ENCODE data around the gene CCDC51.

Gene CCDC51

GRCh38 chr3:48467473-48468267 is 27.8 kb upstream of the CCDC51 start:
- Histone ChIP-seq H3K9ac (ENCODE audit: low read length) (peak overlapping the region; percentile 90), H3K79me2 (ENCODE audit: low read length) (peaks cover 58% of the 10 kb centered on the region)

GRCh38 chr3:48467110-48467454 is 27.2 kb upstream of the CCDC51 start:
- Histone ChIP-seq H3K9ac (ENCODE audit: low read length) (peak overlapping the region; percentile 90), H3K27ac (ENCODE audit: low read length) (peak overlapping the region; percentile 75), H3K27me3 (ENCODE audit: low read depth, low read length) (no peaks in the 10 kb centered on the region), H3K4me3 (ENCODE audit: low read length) (peak overlapping the region; percentile 86), H3K9me3 (ENCODE audit: insufficient read depth, low read length) (no peaks in the 10 kb centered on the region), H3K4me1 (ENCODE audit: low read length) (peaks cover 25% of the 10 kb centered on the region), H4K20me1 (ENCODE audit: insufficient read depth, low read length) (no peaks in the 10 kb centered on the region), H3K4me2 (ENCODE audit: low read length) (peak overlapping the region; percentile 97), H3K79me2 (ENCODE audit: low read length) (peaks cover 58% of the 10 kb centered on the region), H2AFZ (ENCODE audit: low read depth, low read length) (no peak overlapping the region), H3K36me3 (replicated peaks; ENCODE audit: low read depth, low read length) (peaks cover 41% of the 10 kb centered on the region)
- TF ChIP-seq CTCF (IDR thresholded peaks at IDR 0.05; ENCODE audit: low read depth, low read length) (no peak), EZH2phosphoT487 (IDR thresholded peaks at IDR 0.05; ENCODE audit: low read depth) (no peak)

More at GRCh38 chr3:48467473-48468267, 27.8 kb upstream of the CCDC51 start:
- peak overlapping the region; percentile 97 for H3K4me2 ChIP-seq (ENCODE audit: low read length)
- no peaks in the 10 kb centered on the region for H3K27me3 ChIP-seq (ENCODE audit: low read depth, low read length)
- no peak for TF ChIP-seq EZH2phosphoT487 (IDR thresholded peaks at IDR 0.05; ENCODE audit: low read depth)
- no peak for TF ChIP-seq CTCF (IDR thresholded peaks at IDR 0.05; ENCODE audit: low read depth, low read length)
- H2AFZ ChIP-seq (ENCODE audit: low read depth, low read length): no peak overlapping the region
- H3K27ac ChIP-seq (ENCODE audit: low read length): peak overlapping the region; percentile 75
- H3K36me3 ChIP-seq (replicated peaks; ENCODE audit: low read depth, low read length): peaks cover 41% of the 10 kb centered on the region
- no peaks in the 10 kb centered on the region for H3K9me3 ChIP-seq (ENCODE audit: insufficient read depth, low read length)
- peak overlapping the region; percentile 86 for H3K4me3 ChIP-seq (ENCODE audit: low read length)
- no peaks in the 10 kb centered on the region for H4K20me1 ChIP-seq (ENCODE audit: insufficient read depth, low read length)
- H3K4me1 ChIP-seq (ENCODE audit: low read length): peaks cover 31% of the 10 kb centered on the region

GRCh38 chr3:48466386-48467109 is 26.6 kb upstream of the CCDC51 start:
- Histone ChIP-seq H3K9me3 (ENCODE audit: insufficient read depth, low read length) (no peaks in the 10 kb centered on the region), H3K27me3 (ENCODE audit: low read depth, low read length) (no peaks in the 10 kb centered on the region), H3K79me2 (ENCODE audit: low read length) (peaks cover 53% of the 10 kb centered on the region), H3K27ac (ENCODE audit: low read length) (peak overlapping the region; percentile 75), H3K4me3 (ENCODE audit: low read length) (peak overlapping the region; percentile 86), H3K36me3 (replicated peaks; ENCODE audit: low read depth, low read length) (peaks cover 41% of the 10 kb centered on the region), H3K4me2 (ENCODE audit: low read length) (peak overlapping the region; percentile 97), H4K20me1 (ENCODE audit: insufficient read depth, low read length) (no peaks in the 10 kb centered on the region), H2AFZ (ENCODE audit: low read depth, low read length) (no peak overlapping the region), H3K9ac (ENCODE audit: low read length) (peak overlapping the region; percentile 90), H3K4me1 (ENCODE audit: low read length) (peaks cover 20% of the 10 kb centered on the region)
- TF ChIP-seq CTCF (IDR thresholded peaks at IDR 0.05; ENCODE audit: low read depth, low read length) (no peak), EZH2phosphoT487 (IDR thresholded peaks at IDR 0.05; ENCODE audit: low read depth) (no peak)
